ENCODE measurements around the gene NELFB. TPM values are rescaled to one million over a fixed set of nuclear protein-coding genes. Genes with fewer than 3 reads are reported as not detected.

NELFB gene
- total RNA-seq, 1 experiment from 2014 or later, result 72.6 TPM

DNA sequence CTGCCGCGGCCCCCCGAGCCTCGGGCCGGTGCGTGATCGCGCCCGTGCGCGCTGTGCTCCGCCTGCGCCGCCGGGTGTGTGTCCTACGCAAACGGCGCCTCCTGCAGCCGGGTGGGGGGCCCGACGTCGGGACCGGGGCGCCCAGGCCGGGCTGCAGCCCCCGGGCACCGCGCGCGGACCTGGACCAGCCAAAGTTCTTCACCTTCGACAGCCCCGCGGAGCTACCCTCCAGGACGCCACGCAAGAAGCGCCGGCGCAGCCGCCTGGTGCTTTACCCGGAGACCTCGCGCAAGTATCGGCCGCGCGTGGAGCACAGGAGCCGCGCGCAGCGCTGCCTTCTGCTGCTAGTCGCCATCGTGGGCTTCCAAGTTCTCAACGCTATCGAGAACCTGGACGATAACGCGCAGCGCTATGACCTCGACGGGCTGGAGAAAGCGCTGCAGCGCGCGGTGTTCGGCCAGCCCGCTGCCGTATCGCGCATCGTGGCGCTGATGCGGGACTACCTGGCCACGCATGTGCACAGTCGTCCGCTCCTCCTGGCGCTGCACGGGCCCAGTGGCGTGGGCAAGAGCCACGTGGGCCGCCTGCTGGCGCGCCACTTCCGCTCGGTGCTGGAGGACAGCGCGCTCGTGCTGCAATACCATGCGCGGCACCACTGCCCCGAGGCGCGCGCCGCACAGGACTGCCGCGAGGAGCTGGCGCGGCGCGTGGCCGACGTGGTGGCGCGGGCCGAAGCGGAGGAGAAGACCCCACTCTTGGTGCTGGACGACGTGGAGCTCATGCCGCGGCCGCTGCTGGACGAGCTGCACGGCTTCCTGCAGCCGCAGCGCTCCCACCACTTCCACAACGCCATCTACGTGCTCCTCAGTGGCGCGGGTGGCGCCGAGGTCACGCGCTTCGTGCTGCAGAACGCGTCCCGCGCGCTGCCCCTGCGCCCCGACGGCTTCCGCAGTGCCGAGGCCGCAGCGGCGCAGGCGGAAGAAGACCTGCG is 23.9 kb downstream of the NELFB start:
- Histone ChIP-seq H3K4me3 (ENCODE audit: low read depth, low read length, poor library complexity, severe bottlenecking) (no peak overlapping the region), H3K36me3 (ENCODE audit: insufficient read depth, low read length, poor library complexity, severe bottlenecking) (no peaks in the 10 kb centered on the region), H3K27me3 (replicated peaks; ENCODE audit: insufficient read depth, low read depth, low read length, poor library complexity) (no peaks in the 10 kb centered on the region), H3K9me3 (ENCODE audit: low read depth, low read length, poor library complexity, severe bottlenecking) (no peaks in the 10 kb centered on the region), H3K4me1 (ENCODE audit: insufficient read depth, low read length, poor library complexity, severe bottlenecking) (peaks cover 23% of the 10 kb centered on the region), H3K27ac (ENCODE audit: low read depth, low read length, poor library complexity, severe bottlenecking) (no peak overlapping the region)
- BruUV-seq (replicated peaks), result no TSS peak
- intact Hi-C loops (cut with micrococcal nuclease; ENCODE audit: unreplicated experiment), result no loop called here
- POLR2A ChIA-PET (ENCODE audit: low non-redundant PET), result no interaction called here
- no peak for TF ChIP-seq EZH2 (IDR thresholded peaks at IDR 0.05; ENCODE audit: borderline replicate concordance, low read depth, low read length, poor library complexity, severe bottlenecking)
- TF ChIP-seq, protein P1, sequence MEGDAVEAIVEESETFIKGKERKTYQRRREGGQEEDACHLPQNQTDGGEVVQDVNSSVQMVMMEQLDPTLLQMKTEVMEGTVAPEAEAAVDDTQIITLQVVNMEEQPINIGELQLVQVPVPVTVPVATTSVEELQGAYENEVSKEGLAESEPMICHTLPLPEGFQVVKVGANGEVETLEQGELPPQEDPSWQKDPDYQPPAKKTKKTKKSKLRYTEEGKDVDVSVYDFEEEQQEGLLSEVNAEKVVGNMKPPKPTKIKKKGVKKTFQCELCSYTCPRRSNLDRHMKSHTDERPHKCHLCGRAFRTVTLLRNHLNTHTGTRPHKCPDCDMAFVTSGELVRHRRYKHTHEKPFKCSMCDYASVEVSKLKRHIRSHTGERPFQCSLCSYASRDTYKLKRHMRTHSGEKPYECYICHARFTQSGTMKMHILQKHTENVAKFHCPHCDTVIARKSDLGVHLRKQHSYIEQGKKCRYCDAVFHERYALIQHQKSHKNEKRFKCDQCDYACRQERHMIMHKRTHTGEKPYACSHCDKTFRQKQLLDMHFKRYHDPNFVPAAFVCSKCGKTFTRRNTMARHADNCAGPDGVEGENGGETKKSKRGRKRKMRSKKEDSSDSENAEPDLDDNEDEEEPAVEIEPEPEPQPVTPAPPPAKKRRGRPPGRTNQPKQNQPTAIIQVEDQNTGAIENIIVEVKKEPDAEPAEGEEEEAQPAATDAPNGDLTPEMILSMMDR (conservative IDR thresholded peaks at IDR 0.05; ENCODE audit: low read depth, low read length), result no peak
- DNase-seq (ENCODE audit: low spot score), result no peak
- CTCF ChIA-PET, result no interaction called here

DNA sequence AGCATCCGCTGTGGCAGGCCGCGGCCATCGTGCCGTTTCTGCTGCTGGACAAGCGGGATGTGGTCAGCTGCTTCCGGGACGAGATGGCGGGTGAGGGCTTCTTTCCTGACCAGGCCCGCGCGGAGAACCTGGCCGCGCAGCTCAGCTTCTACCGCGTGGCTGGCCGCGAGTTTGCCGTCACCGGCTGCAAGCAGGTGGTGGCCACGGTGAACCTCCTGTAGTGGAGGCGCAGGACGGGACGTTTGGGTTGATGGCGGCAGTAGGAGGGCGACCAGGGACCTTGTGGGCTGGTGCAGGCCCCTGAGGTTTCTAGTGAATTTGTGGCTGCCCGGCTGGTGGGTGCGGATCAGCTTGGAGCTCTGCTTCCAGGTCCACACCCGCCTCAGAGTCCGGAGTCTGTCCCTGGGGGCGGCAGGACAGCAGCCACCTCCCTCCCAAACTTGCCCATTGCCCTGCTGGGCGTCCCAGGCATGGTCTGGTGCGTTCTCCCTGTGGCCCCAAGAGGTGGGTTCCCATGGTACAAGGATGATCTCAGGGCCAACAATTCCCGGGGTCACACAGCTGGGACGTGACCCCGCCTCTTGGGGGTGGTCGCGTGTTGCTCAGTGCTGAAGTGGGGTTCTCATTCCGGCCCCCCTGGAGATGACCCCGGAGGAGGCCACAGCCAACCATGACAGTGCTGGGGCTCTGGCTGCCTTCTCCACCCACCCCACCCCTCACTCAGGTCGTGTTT is 24.8 kb downstream of the NELFB start:
- no peaks in the 10 kb centered on the region for H3K9me3 ChIP-seq (ENCODE audit: low read depth, low read length, poor library complexity, severe bottlenecking)
- intact Hi-C loops (cut with micrococcal nuclease; ENCODE audit: unreplicated experiment), result no loop called here
- CTCF ChIA-PET, result interaction anchor here (0.6 kb wide), 1 partner anchor 246 kb away, joined by 4 read pairs; no protein-coding TSS in a partner anchor
- POLR2A ChIA-PET (ENCODE audit: low non-redundant PET), result interaction anchor here (0.6 kb wide), 1 partner anchor 64 kb away, joined by 13 read pairs; no protein-coding TSS in a partner anchor
- peaks cover 23% of the 10 kb centered on the region for H3K4me1 ChIP-seq (ENCODE audit: insufficient read depth, low read length, poor library complexity, severe bottlenecking)
- H3K27me3 ChIP-seq (replicated peaks; ENCODE audit: insufficient read depth, low read depth, low read length, poor library complexity), result no peaks in the 10 kb centered on the region
- no peak for TF ChIP-seq EZH2 (IDR thresholded peaks at IDR 0.05; ENCODE audit: borderline replicate concordance, low read depth, low read length, poor library complexity, severe bottlenecking)
- TF ChIP-seq, protein P1 (conservative IDR thresholded peaks at IDR 0.05; ENCODE audit: low read depth, low read length), result no peak
- DNase-seq (ENCODE audit: low spot score), result no peak
- no peaks in the 10 kb centered on the region for H3K36me3 ChIP-seq (ENCODE audit: insufficient read depth, low read length, poor library complexity, severe bottlenecking)
- no peak overlapping the region for H3K4me3 ChIP-seq (ENCODE audit: low read depth, low read length, poor library complexity, severe bottlenecking)
- no peak overlapping the region for H3K27ac ChIP-seq (ENCODE audit: low read depth, low read length, poor library complexity, severe bottlenecking)
- BruUV-seq (replicated peaks), result no TSS peak

DNA sequence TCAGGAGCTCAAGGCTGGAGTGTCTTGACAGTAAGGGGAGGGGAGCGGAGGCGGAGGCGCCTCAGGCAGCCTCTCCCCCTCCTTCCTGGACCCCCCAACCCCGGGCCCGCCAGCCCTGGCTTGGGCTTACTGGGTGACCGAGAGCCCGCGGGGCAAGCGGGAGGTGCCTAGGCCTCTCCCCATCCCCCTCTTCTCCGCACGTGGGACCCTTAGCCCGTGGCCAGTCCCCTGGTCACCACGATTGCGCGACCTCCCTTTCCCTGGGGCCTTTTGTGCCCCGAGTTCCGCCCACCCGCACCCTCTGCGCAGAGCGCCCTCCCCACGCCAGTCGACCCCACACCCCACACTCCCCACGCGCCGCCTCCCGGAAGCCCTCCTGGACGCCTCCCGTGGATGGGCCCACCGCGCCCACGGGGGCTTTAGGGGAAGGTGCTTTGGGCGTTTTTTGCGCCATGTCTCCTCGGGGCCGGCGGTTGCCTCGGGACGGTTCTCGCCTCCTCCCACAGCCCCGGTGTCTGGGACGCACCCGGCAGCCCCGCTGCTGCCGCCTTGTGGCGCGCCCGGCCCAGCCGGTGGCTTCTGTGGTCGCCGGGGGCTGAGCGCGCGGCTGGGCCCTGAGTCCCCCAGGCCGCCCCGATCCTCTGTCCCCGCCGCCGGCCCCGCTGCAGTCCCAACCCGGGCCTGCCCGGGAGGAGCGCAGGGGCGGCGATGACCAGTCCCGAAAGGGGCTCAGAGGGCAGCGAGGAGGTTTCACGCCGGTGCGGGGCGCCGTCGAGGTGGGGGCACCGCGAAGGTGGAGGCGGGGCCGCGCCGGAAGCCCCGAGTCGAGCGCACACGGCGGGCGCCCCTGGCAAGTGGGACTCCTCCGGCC is 25.6 kb downstream of the NELFB start:
- peaks cover 23% of the 10 kb centered on the region for H3K4me1 ChIP-seq (ENCODE audit: insufficient read depth, low read length, poor library complexity, severe bottlenecking)
- H3K4me3 ChIP-seq (ENCODE audit: low read depth, low read length, poor library complexity, severe bottlenecking), result peak overlapping the region; percentile 41
- H3K27ac ChIP-seq (ENCODE audit: low read depth, low read length, poor library complexity, severe bottlenecking), result no peak overlapping the region
- no peaks in the 10 kb centered on the region for H3K27me3 ChIP-seq (replicated peaks; ENCODE audit: insufficient read depth, low read depth, low read length, poor library complexity)
- H3K36me3 ChIP-seq (ENCODE audit: insufficient read depth, low read length, poor library complexity, severe bottlenecking), result no peaks in the 10 kb centered on the region
- POLR2A ChIA-PET (ENCODE audit: low non-redundant PET), result interaction anchor here (0.6 kb wide), 1 partner anchor 63 kb away, joined by 13 read pairs; no protein-coding TSS in a partner anchor
- H3K9me3 ChIP-seq (ENCODE audit: low read depth, low read length, poor library complexity, severe bottlenecking), result no peaks in the 10 kb centered on the region
- no TSS peak for BruUV-seq (replicated peaks)
- TF ChIP-seq, protein P1 (conservative IDR thresholded peaks at IDR 0.05; ENCODE audit: low read depth, low read length), result peak; percentile 68
- TF ChIP-seq EZH2 (IDR thresholded peaks at IDR 0.05; ENCODE audit: borderline replicate concordance, low read depth, low read length, poor library complexity, severe bottlenecking), result no peak
- CTCF ChIA-PET, result interaction anchor here (0.6 kb wide), 1 partner anchor 246 kb away, joined by 4 read pairs; no protein-coding TSS in a partner anchor
- DNase-seq (ENCODE audit: low spot score), result peak; percentile 71
- intact Hi-C loops (cut with micrococcal nuclease; ENCODE audit: unreplicated experiment), result no loop called here
